Testis (tissue), 2 donors: ENCODE measurements around the gene MIA.
"Not testable (repeated sequence)": the region's sequence is repeated elsewhere in the genome, so short reads cannot be mapped to it uniquely, and the experiment has no call there.

ENCODE experiments used
- CTCF ChIP-seq, 3 experiments: fragments of 450-650 bp in 2 of 3; fragments of 200-600 bp in 1 of 3; sonication (generic) in 1 of 3; IDR thresholded peaks; one replicate each; pipeline ENCODE4 v1.5.1; 2016 to 2019; ENCODE audit warnings: antibody characterized with exemption in 3 of 3, mild to moderate bottlenecking in 2 of 3, moderate library complexity in 1 of 3
- POLR2A ChIP-seq: fragments of 450-650 bp; IDR thresholded peaks from one replicate; pipeline ENCODE4 v1.6.1; 2017; ENCODE audit warnings: antibody characterized with exemption, mild to moderate bottlenecking, moderate library complexity

DNA sequence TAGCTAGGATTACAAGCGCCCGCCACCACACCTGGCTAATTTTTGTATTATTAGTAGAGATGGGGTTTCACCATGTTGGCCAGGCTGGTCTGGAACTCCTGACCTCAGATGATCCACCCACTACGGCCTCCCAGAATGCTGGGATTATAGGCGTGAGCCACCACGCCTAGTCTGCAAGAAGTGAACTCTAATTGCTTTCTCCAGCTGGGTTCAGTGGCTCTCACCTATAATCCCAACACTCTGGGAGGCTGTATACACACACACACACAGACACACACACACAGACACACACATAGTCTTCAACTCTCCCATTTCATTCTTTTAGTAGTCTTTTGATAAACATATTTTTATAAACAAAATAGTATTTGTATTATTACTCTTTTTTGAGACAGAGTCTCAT, 45.3 kb upstream of the MIA start:
- TF ChIP-seq CTCF (IDR thresholded peaks at IDR 0.05); POLR2A: not testable (repeated sequence)
